ENCODE results near the gene EHBP1.
"Not testable (repeated sequence)": the region's sequence is repeated elsewhere in the genome, so short reads cannot be mapped to it uniquely, and the experiment has no call there.

EHBP1 gene

DNA sequence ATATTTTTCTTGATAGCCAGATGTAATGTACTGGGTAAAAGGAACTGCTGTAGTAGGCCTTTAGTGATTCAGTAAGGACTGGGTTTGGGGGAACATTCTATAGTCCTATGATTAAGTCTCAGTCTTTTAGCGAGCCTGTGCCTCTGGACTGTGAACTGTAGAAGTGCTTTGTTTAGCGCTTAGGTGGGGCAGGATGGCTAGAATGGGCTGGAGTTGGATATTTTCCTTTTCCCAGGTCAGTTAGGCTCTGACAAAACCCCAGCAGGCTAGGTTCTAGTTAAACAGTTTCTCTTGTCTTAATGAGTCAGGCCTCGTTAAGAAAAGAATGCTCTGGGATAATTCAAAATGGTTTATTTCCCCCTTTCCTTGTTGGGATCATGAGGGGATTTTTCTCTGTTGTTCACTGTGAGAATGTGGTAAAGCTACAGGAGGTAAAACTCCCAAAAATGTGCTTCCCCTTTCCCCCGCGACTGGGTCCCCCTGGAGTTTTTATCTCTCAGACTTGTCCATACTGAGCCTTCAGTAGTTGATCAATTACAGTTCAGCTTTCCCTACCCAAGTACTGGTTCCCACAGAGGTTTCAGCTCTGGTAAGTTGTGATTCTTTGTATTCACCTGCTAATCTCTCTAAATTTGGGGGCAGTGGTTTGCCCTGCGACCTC, 31.5 kb downstream of the EHBP1 start:
- DNase-seq: no peak

DNA sequence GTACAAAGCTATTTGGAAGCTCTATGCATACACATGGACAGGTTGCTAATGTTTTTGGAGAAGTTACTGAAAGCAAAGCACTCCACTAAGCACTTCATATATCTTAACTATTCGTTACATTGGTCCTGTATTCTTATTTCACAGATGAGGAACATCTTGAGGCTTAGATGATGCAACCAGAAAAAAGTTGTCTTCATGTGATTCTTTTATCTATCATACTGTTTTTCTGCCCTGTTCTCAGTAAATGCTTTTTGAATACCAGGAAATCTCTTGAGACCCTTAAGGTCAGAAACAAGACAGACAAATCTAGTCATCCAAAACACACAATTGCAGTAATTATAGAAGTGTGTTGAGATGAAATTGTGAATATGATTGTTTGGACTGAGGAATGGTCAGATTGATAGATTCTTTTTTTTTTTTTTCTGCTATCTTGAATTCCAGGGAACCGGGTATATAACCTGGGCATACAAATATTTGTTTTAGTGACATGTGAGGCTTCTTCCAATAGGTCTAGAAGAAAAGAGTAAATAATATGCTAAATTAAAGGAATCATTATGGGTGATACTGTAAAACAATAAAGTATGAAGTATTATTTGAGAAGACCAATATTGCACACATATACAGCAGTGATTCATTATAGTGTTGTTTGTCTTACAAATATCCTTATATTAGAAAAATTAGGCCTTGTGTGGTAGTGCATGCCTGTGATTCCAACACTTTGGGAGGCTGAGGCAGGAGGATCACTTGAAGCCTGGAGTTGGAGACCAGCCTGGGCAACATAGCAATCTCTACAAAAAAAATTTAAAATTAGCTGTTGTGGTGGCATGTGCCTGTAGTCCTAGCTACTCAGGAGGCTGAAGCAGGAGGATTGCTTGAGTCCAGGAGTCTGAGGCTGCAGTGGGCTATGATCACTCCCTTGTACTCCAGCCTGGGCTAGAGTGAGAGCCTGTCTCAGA, 33.7 kb downstream of the EHBP1 start:
- DNase-seq: no peak

DNA sequence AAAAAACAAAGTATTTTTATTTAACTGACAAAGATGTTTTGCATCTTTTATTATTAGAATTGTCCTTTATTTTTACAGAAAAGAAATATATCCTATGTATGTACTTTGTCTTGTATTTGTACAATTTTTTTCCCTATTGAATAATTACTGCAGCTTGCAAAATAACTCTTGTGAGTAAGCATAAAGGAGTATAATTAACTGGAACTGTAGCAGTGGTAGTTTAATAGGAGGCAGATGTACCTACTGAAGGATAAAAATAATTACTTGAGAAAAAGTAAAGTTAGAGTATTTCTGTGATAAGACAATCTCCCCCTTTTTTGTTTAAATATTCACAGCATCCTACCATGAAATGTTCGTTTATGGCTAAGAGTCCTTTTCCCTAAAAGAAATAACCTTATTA, 34.7 kb downstream of the EHBP1 start:
- no peak for DNase-seq

DNA sequence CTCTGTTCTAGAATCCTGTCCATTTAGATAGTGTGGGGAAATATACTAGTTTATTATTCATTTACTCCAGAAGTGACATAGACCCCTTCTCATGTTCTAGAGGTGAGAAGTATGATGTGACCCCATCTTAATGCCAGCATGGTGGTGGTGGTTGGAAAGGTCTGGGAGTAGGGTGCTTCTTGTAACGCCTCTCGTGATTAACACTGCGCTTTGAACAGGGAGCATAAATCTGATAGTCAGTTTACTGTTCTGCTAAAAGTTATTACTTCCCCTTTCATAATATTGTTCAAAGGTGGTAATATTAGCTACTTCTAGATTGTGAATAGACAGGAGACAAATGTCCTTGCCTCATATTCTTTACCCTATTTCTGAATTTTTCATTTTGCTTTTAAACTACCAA, 35.6 kb downstream of the EHBP1 start:
- DNase-seq: no peak

DNA sequence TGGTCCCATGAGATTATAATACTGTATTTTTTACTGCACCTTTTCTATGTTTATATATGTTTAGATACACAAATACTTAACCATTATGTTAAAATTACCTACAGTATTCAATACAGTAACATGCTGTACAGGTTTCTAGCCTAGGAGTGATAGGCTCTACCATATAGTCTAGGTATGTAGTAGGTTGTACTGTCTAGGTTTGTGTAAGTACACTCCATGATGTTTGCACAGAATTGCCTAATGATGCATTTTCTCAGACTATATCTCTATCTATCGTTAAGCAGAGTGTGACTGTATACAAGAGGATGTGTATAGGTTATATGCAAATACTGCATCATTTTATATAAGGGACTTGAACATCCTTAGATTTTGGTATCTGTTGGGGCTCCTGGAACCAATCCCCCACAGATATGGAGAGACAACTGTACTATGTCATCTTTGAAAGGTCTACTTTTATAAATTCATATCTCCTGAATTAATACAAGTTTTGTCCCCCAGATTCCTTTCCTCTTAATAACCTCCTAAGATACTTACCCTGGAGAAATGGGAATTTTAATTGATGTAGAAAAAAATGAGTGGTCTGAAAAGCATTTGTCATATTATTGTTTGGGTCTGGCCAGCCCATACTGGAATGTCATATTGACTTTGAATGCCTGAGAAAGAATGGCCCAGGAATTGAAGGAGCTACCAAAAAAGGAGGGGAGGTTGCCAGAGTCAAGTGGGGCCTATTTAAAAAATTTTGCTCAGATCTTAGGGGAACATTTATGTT, 36.6 kb downstream of the EHBP1 start:
- no peak for DNase-seq

- DNase-seq: no peak
Measured at GRCh38 chr2:62743506-62743905, 38.0 kb downstream of the EHBP1 start.

GRCh38 chr2:62744603-62745002, 39.1 kb downstream of the EHBP1 start:
- no peak for DNase-seq

DNA sequence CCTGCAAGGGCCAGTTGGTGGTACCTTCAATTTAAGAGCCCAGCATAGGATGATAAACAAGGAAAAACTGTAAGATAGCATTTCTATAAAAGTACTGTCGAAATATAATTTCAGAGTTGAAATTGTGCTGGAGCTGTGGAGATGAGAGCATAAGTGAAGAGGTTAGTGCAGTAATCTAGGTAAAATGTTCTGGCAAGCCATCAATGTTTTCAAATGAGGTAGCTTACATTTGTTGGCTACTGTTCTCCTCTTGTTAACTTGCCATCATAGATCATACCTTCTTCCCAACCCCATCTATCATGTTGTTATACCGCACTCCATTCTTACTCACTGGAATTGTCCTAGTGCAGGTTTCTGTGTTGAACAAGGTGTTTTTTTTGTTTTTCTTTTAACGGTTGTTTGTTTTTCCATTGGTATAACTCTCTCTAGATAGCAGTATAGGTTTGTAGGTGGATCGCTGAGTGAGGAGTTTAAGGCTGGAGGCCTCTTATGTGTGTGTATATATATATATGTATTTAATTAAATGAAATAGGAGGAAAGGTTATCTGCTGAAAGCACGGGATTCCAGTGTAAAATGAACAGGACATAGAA, 40.5 kb downstream of the EHBP1 start:
- no peak for DNase-seq

GRCh38 chr2:62747169-62747568, 41.7 kb downstream of the EHBP1 start:
- no peak for DNase-seq

- no peak for DNase-seq
Measured at GRCh38 chr2:62747876-62748275, 42.4 kb downstream of the EHBP1 start.

- not testable (repeated sequence) for DNase-seq
Measured at GRCh38 chr2:62749111-62749510, 43.6 kb downstream of the EHBP1 start.

DNA sequence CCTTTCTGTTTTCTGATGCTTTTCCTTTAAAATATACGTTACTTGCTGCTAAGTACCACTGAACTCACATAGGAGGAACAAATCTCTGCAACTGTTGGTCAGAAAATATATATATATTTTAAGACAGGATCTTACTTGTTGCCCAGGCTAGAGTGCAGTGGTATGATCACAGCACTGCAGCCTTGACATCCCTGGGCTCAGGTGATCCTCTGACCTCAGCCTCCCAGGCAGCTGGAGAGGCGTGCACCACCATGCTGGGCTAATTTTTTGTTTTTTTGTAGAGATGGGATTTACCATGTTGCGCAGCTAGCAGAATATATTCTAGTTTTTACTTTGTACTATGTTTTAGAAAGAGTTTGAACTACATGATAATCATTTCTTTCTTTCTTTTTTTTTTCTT, 51.5 kb downstream of the EHBP1 start:
- DNase-seq: no peak

GRCh38 chr2:62760026-62760425, 54.5 kb downstream of the EHBP1 start:
- no peak for DNase-seq

DNA sequence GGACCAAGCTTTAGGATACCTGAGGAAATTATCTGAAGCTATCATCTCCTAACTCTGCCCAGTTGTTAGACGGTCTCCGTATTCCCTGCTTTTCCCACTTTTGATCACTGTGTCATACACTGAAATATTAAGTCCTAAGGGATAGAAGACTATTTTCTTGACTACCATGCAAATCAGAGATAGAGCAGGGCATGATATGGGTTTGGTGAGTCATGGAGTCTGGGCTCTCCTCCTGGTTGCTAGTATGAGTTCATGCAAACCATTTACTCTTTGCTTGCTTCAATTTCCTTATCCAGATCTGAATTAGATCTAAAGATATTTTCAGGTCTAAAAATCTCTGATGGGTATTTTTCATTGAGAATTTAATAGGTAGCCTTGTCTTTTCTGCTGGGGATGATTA, 55.0 kb downstream of the EHBP1 start:
- no peak for DNase-seq

DNA sequence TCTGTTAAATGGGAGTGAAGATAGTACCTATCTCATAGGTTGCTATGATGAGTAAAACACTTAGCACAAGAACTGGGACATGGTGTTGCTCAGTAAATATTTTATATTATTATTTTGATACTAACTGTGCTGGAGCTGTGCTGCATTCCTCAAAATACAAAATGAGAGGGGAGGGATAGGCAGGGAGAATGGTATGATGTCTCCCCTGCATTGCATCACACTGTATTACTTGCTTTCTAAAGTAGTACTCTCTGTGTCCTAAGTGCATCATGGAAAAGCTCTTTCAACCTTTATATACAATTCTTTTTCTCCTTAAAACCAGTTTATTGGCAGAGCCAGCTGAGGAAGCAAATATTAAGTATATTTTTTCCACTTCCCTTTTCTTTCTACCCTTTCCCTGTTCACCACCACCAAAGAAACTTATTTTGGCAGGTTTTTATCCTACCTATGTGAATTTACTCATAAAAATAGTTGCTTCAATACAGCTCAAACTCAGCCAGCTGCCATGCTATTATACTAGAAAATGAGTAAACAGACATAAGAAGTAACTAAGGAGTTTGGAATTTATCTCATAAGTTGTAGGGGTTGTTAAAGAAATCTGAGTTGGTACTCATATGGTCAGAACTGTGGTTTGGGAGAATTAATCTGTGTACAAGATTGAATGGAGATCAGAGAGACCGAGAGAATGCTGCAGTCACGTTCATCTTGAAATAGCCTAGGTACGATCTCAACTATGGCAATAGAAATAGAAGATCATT, 60.3 kb downstream of the EHBP1 start:
- DNase-seq: no peak

DNA sequence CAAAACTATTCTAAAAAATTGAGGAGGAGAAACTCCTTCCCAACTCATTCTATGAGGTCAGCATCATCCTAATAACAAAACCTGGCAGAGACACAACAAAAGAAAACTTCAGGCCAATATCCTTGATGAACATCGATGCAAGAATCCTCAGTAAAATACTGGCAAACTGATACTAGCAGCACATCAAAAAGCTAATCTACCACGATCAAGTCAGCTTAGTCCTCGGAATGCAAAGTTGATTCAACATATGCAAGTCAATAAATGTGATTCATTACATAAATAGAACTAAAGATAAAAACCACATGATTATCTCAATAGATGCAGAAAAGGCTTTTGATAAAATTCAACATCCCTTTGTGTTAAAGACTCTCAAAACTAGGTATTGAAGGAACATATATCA, 63.1 kb downstream of the EHBP1 start:
- no peak for DNase-seq

- no peak for DNase-seq
Measured at GRCh38 chr2:62770629-62771028, 65.1 kb downstream of the EHBP1 start.

DNA sequence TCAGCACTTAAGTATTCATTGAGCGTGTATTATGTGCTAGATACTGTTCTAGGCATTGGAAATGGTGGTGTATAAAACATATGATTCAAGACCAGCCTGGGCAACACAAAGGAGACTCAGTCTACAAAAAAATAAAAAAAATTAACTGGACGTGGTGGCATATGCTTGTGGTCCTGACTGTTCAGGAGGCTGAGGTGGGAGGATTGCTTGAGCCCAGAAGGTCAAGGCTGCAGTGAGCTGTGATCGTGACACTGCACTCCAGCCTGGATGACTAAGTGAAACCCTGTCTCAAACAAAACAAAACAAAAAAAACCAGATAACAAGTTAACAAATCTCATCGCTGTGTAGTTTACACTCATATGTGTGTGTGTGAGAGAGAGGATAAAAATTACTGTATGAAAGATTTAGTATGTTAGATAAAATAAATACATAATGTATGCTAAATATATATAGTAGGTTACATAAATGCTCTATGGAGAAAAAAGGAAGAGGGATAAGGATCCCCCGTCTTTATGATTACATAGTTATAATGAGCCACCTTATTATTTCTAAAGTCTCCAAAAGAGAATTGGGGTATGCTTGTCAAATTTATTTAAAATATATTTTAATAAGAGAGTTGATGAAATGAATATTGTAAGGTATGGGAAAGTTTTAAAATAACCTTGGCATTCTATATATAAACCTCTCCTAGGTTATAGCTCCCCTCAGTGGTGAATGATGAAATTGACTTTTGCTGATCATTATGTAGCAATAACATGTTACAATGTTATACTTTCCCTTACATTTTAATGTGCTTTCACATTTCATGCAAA, 69.2 kb downstream of the EHBP1 start:
- DNase-seq: no peak

DNA sequence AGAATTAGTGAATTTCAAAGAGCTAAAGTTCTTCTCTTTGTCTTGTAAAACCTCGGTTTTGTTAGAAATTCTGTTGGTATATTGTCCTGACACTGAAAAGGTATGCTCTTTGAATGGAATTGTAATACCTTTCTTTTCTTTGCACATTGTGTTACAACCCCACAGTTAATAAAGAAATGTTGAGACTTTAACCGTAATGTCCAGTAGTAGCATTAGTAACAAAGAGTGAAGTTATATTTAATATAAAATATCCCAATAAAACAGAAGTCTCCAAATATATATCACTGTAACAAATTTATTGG, 69.8 kb downstream of the EHBP1 start:
- DNase-seq: no peak

DNA sequence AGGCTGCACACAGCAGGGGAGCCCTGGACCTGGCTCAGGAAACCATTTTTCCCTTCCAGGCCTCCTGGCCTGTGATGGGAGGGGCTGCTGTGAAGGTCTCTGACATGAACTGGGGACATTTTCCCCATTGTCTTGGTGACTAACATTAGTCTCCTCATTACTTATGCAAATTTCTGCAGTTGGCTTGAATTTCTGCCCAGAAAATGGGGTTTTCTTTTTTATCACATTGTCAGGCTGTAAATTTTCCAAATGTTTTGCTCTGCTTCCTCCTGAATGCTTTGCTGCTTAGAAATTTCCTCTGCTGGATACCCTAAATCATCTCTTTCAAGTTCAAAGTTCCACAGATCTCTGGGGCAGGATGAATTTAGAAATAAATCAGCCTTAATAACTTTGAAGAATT, 78.2 kb downstream of the EHBP1 start:
- DNase-seq: no peak

- DNase-seq: no peak
Measured at GRCh38 chr2:62784341-62784740, 78.8 kb downstream of the EHBP1 start.

- no peak for DNase-seq
Measured at GRCh38 chr2:62785216-62785615, 79.7 kb downstream of the EHBP1 start.
